Endodermal cell (in vitro differentiated cells): ENCODE results near the gene STXBP5. TPM values are rescaled to one million over a fixed set of nuclear protein-coding genes. Genes with fewer than 3 reads are reported as not detected.
A peak's percentile ranks its signal among the peaks of the same experiment; 100 is the strongest.

ENCODE experiments used
- DNase-seq: peaks from one replicate; pipeline ENCODE4 v3.0.0-alpha.2; 2017
- H3K27ac ChIP-seq: 2 replicates; pipeline ENCODE4 v1.5.1; 2013; ENCODE audit warnings: mild to moderate bottlenecking, low read depth, low read length, moderate library complexity
- H3K27me3 ChIP-seq: 2 replicates; pipeline ENCODE4 v1.6.1; 2013; ENCODE audit warnings: mild to moderate bottlenecking, low read length, moderate library complexity; ENCODE audit not compliant: insufficient read depth, control insufficient read depth, poor library complexity, severe bottlenecking
- H3K36me3 ChIP-seq: 2 replicates; pipeline ENCODE4 v1.7.0; 2013; ENCODE audit warnings: mild to moderate bottlenecking, low read length, moderate library complexity; ENCODE audit not compliant: control insufficient read depth, insufficient read depth
- H3K4me1 ChIP-seq: one replicate; pipeline ENCODE4 v1.7.0; 2013; ENCODE audit warnings: low read length; ENCODE audit not compliant: control insufficient read depth, insufficient read depth
- H3K4me3 ChIP-seq: 2 replicates; pipeline ENCODE4 v1.5.1; 2013; ENCODE audit warnings: mild to moderate bottlenecking, low read length, moderate library complexity
- H3K9ac ChIP-seq: 2 replicates; pipeline ENCODE4 v1.6.1; 2013; ENCODE audit warnings: mild to moderate bottlenecking, low read length, moderate library complexity; ENCODE audit not compliant: poor library complexity, severe bottlenecking; ENCODE audit errors: extremely low read depth
- H3K9me3 ChIP-seq: 2 replicates; pipeline ENCODE4 v1.6.1; 2013; ENCODE audit warnings: mild to moderate bottlenecking, low read length, moderate library complexity; ENCODE audit not compliant: control insufficient read depth
- H3K27ac Mint-ChIP-seq: 2 replicates; pipeline ENCODE4 v1.8.0; 2020; ENCODE audit warnings: mixed read lengths
- H3K27me3 Mint-ChIP-seq: 2 replicates; pipeline ENCODE4 v1.8.0; 2021; ENCODE audit warnings: mild to moderate bottlenecking, mixed read lengths; ENCODE audit not compliant: insufficient read depth
- H3K36me3 Mint-ChIP-seq: 2 replicates; pipeline ENCODE4 v1.8.0; 2020; ENCODE audit warnings: low read depth, mixed read lengths
- H3K4me1 Mint-ChIP-seq: 2 replicates; pipeline ENCODE4 v1.8.0; 2020; ENCODE audit warnings: mixed read lengths
- H3K4me3 Mint-ChIP-seq: 2 replicates; pipeline ENCODE4 v1.8.0; 2020; ENCODE audit warnings: mild to moderate bottlenecking, moderate library complexity, mixed read lengths
- H3K9me3 Mint-ChIP-seq: 2 replicates; pipeline ENCODE4 v1.8.0; 2020; ENCODE audit warnings: mild to moderate bottlenecking, mixed read lengths
- WGBS, 2 experiments: methylation state at CpG; one replicate each; pipeline versions ENCODE4 v1.1.5 to v1.1.7; 2013; ENCODE audit warnings: missing lambda C conversion rate in 2 of 2, mixed read lengths in 1 of 2; ENCODE audit not compliant: insufficient coverage in 1 of 2, insufficient read length in 1 of 2; 5-methylcytosine and 5-hydroxymethylcytosine counted together
- total RNA-seq, 2 donors: library from RNA; stranded (reverse); fragmentation: NEBNext Ultra II Directional in 1 of 2; extraction: Animal tissue kit (Norgen Biotek cat#: 25700) in 1 of 2; gene quantifications; 2 replicates in 1 of 2; 3 replicates in 1 of 2; pipeline ENCODE4 v1.2.1, GENCODE V29; 2021
- TF ChIP-seq, protein P1 (sequence below): fragments of 200-600 bp; sonication (generic); conservative IDR thresholded peaks from 2 replicates; pipeline ENCODE4 v1.5.0; 2021; ENCODE audit warnings: antibody characterized with exemption, mild to moderate bottlenecking

Gene STXBP5
- total RNA-seq, 2 donors from 2014 or later: 19.2 to 25.2 TPM

DNA sequence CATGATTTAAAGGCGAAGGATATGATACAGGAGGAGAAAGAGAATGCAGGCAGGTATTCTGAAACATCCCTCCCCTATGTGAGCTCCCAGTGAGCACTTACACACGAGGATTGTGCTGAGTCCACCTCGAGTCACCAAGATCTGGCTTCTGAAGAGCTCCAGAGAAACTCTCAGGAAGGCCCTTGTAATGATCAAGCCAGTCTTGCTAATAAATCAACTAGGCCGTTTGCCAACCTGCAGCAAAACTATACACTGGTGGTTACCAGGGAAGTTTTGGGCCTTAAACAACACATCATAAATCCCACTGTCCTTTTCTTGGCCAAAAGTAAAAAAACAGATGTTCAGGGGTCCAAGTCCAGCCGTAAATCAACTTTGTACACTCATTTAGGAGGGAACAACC lies 79.2 kb downstream of the STXBP5 start:
- Histone ChIP-seq H3K4me1 (no peaks in the 10 kb centered on the region), H3K27me3 (no peaks in the 10 kb centered on the region), H3K36me3 (peaks cover 40% of the 10 kb centered on the region), H3K27ac (no peak overlapping the region), H3K9me3 (peaks cover 16% of the 10 kb centered on the region), H3K4me3 (no peak overlapping the region), H3K9ac (no peak overlapping the region)
- H3K36me3 Mint-ChIP-seq: peaks cover 43% of the 10 kb centered on the region
- H3K27ac Mint-ChIP-seq: no peak overlapping the region
- no peaks in the 10 kb centered on the region for H3K27me3 Mint-ChIP-seq
- WGBS, 2 experiments: 89 to 92% methylated on average over 5 of the region's 5 CpGs
- H3K4me1 Mint-ChIP-seq: peaks cover 16% of the 10 kb centered on the region
- TF ChIP-seq, protein P1, sequence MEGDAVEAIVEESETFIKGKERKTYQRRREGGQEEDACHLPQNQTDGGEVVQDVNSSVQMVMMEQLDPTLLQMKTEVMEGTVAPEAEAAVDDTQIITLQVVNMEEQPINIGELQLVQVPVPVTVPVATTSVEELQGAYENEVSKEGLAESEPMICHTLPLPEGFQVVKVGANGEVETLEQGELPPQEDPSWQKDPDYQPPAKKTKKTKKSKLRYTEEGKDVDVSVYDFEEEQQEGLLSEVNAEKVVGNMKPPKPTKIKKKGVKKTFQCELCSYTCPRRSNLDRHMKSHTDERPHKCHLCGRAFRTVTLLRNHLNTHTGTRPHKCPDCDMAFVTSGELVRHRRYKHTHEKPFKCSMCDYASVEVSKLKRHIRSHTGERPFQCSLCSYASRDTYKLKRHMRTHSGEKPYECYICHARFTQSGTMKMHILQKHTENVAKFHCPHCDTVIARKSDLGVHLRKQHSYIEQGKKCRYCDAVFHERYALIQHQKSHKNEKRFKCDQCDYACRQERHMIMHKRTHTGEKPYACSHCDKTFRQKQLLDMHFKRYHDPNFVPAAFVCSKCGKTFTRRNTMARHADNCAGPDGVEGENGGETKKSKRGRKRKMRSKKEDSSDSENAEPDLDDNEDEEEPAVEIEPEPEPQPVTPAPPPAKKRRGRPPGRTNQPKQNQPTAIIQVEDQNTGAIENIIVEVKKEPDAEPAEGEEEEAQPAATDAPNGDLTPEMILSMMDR: no peak
- H3K4me3 Mint-ChIP-seq: no peak overlapping the region
- no peak for DNase-seq
- H3K9me3 Mint-ChIP-seq: peaks cover 16% of the 10 kb centered on the region

DNA sequence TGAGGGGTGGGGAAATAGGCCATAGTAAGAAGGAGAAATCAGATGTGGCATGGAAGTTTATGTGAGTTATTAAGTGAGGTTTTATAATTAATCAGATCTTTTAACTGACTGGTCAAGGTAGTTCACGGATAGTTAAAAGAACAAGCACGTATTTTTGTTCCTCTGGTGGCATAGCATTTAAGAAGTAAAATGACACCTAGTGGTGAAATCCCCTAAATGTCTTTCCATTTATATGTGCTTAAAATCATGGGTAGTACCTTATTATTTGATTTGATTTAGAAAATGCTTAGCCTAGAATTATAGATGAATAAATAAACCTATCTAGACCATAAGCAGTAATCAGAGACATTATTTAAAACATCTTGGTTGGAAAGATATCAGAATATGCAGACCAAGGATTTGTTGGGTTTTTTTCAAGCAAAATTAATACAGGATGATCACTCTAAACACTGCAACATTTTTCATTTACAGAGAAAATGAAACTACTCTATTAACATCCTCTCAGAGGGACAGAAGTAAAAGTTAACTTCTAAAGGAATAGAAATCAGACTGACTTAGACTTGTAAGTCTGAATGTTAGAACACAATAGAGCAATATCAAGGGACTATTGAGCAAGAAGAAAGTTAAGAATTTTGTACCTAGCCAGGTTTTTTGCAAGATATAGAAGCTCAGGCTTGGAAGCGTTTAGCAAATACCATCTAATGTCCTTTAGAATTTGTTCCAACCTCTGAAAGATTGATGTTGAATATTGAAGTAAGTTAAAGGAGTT lies 81.1 kb downstream of the STXBP5 start:
- no peaks in the 10 kb centered on the region for H3K27me3 ChIP-seq
- no peak for DNase-seq
- no peak overlapping the region for H3K4me3 ChIP-seq
- no peak overlapping the region for H3K9ac ChIP-seq
- Mint-ChIP-seq H3K4me1 (peaks cover 16% of the 10 kb centered on the region), H3K36me3 (peaks cover 33% of the 10 kb centered on the region), H3K4me3 (no peak overlapping the region), H3K27ac (peak overlapping the region; percentile 16), H3K27me3 (no peaks in the 10 kb centered on the region), H3K9me3 (peaks cover 6% of the 10 kb centered on the region)
- TF ChIP-seq, protein P1: peak; percentile 77
- peaks cover 23% of the 10 kb centered on the region for H3K36me3 ChIP-seq
- peaks cover under 1% of the 10 kb centered on the region for H3K9me3 ChIP-seq
- WGBS, 2 experiments: 67 to 73% methylated on average over 2 to 3 of the region's 3 CpGs
- no peak overlapping the region for H3K27ac ChIP-seq
- no peaks in the 10 kb centered on the region for H3K4me1 ChIP-seq

DNA sequence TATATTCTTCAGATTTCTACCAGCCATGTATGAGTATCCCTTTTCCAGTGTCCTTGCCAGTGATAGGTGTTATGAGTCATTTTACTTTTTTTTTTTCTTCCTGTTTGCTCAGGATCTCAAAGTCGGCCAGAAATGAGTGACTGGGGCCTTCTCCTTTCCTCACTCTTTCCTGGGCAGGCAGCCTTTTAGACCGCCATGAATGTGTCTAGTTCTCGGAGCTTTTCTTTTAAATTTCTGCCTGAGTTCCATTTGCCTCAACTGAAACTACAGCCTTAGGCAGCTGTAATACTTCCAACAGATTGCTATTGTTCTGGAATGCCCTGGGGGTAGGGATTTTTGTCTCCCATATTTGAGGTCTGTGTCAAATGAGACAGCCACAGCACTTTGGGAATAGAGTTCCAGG lies 83.7 kb downstream of the STXBP5 start:
- Histone ChIP-seq H3K4me1 (no peaks in the 10 kb centered on the region), H3K27me3 (no peaks in the 10 kb centered on the region), H3K27ac (no peak overlapping the region), H3K9me3 (no peaks in the 10 kb centered on the region), H3K4me3 (no peak overlapping the region), H3K36me3 (peaks cover 16% of the 10 kb centered on the region), H3K9ac (no peak overlapping the region)
- H3K27me3 Mint-ChIP-seq: no peaks in the 10 kb centered on the region
- peak overlapping the region; percentile 38 for H3K27ac Mint-ChIP-seq
- peaks cover 4% of the 10 kb centered on the region for H3K4me1 Mint-ChIP-seq
- DNase-seq: no peak
- H3K4me3 Mint-ChIP-seq: no peak overlapping the region
- WGBS, 2 experiments: 94 to 100% methylated on average over 1 to 3 of the region's 3 CpGs
- TF ChIP-seq, protein P1: no peak
- H3K9me3 Mint-ChIP-seq: peaks cover 4% of the 10 kb centered on the region
- H3K36me3 Mint-ChIP-seq: peaks cover 25% of the 10 kb centered on the region
